Breast epithelium (tissue), 3 donors: Measurements from ENCODE around the gene U2AF1L4.

Experiments
- POLR2AphosphoS5 ChIP-seq, 3 donors: sonication (generic); formaldehyde crosslinking; IDR thresholded peaks; one replicate each; pipeline ENCODE4 v1.6.1; 2017; ENCODE audit warnings: antibody characterized with exemption in 3 of 3
- TF ChIP-seq, protein P1 (sequence below), 3 donors: fragments of 450-650 bp; IDR thresholded peaks; one replicate each; pipeline ENCODE4 v1.5.1; 2016 to 2017; ENCODE audit warnings: antibody characterized with exemption in 3 of 3, mild to moderate bottlenecking in 3 of 3, moderate library complexity in 3 of 3

DNA sequence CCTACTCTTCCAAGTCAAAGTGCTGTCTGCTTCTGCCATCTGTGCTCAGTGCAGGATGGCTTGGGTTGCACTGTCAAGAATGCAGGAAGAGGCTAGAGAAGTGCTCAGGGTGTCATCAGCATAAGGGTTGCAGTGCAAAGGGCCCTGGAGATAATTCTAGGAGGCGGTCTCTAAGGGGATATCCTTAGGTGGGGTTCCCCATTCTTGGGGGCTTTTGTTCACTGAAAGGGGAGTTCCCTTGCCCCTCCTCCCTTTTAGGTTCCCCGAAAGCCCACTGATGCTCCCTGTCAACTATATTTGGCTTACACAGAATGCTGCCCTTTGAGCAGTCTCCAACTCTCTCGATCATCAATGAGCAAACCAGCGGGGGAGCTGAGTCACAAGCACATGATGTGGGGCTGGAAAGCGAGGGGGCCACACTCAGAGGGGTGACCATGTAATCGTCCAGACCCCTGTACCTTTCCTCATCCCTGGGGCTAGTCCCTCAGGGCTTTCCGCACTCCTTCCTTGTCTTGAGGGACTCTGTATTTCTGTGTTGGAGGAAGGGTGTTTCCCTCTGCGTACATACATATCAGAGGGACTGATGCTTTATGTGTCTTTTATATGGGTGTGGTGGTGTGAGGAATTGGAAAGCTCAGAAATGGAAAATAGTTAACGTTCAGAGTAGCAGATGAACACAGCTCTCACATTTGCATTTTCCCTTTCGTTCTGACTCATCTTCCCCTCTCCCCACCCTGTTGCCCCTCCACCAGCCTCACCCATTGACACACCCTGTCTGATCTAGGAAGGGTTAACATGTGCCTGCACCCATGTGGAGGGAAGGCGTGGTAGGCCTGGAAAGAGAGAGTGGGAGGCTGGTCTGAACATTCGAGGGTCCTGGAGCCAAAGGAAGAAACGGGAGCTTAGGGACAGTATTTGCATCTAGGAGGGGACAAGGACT is 34.2 kb downstream of the U2AF1L4 start:
- TF ChIP-seq, protein P1, sequence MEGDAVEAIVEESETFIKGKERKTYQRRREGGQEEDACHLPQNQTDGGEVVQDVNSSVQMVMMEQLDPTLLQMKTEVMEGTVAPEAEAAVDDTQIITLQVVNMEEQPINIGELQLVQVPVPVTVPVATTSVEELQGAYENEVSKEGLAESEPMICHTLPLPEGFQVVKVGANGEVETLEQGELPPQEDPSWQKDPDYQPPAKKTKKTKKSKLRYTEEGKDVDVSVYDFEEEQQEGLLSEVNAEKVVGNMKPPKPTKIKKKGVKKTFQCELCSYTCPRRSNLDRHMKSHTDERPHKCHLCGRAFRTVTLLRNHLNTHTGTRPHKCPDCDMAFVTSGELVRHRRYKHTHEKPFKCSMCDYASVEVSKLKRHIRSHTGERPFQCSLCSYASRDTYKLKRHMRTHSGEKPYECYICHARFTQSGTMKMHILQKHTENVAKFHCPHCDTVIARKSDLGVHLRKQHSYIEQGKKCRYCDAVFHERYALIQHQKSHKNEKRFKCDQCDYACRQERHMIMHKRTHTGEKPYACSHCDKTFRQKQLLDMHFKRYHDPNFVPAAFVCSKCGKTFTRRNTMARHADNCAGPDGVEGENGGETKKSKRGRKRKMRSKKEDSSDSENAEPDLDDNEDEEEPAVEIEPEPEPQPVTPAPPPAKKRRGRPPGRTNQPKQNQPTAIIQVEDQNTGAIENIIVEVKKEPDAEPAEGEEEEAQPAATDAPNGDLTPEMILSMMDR (IDR thresholded peaks at IDR 0.05), result no peak
- no peak for TF ChIP-seq POLR2AphosphoS5 (IDR thresholded peaks at IDR 0.05)
